ENCODE measurements around the gene LIPC. TPM values are rescaled to one million over a fixed set of nuclear protein-coding genes. Genes with fewer than 3 reads are reported as not detected.

The LIPC gene
- polyA plus RNA-seq, 1 donor (not counting 4 experiments of a cell fraction or from before 2014, with no cell fraction given): not detected

GRCh38 chr15:58460872-58461271 is 29.1 kb downstream of the LIPC start:
- H3K36me3 ChIP-seq (ENCODE audit: control insufficient read depth in 2 of 2, extremely low read depth in 1 of 2, insufficient read depth in 2 of 2, low read length in 2 of 2): peaks cover 0 to 1% of the 10 kb centered on the region in 2 experiments
- no peaks in the 10 kb centered on the region for H3K27me3 ChIP-seq (ENCODE audit: control insufficient read depth, extremely low read depth, insufficient read depth, low read length)
- no peak overlapping the region for H3K9ac ChIP-seq (ENCODE audit: control insufficient read depth, extremely low read depth, insufficient read depth, low read length)
- H3K79me2 ChIP-seq (ENCODE audit: control insufficient read depth, insufficient read depth, low read length): no peaks in the 10 kb centered on the region
- TF ChIP-seq EZH2 (IDR thresholded peaks at IDR 0.05; ENCODE audit: low read length) (no peak), CTCF (optimal IDR thresholded peaks at IDR 0.05 in 1 of 3, IDR thresholded peaks at IDR 0.05 in 1 of 3, conservative IDR thresholded peaks at IDR 0.05 in 1 of 3; ENCODE audit: extremely low read depth in 1 of 3, insufficient read depth in 2 of 3, low read length in 3 of 3) (no peak)
- no peak overlapping the region for H2AFZ ChIP-seq (ENCODE audit: control insufficient read depth, low read length)
- H3K4me2 ChIP-seq (ENCODE audit: control insufficient read depth, extremely low read depth, insufficient read depth, low read depth, low read length): no peak overlapping the region
- no peaks in the 10 kb centered on the region for H4K20me1 ChIP-seq (ENCODE audit: control insufficient read depth, extremely low read depth, insufficient read depth, low read length)
- no peak overlapping the region for H3K4me3 ChIP-seq (ENCODE audit: control insufficient read depth in 2 of 3, extremely low read depth in 1 of 3, insufficient read depth in 2 of 3, low read depth in 1 of 3, low read length in 3 of 3)
- no peaks in the 10 kb centered on the region for H3K9me3 ChIP-seq (ENCODE audit: control insufficient read depth, low read depth, low read length)
- no peak overlapping the region for H3K27ac ChIP-seq (ENCODE audit: control insufficient read depth, insufficient read depth, low read length)
- DNase-seq (ENCODE audit: low read depth, low spot score): no peak
- dilution Hi-C loops (cut with MboI; ENCODE audit: extremely low pct_ligation_motif_present, low sequenced_read_pairs): no loop called here
- peaks cover 24% of the 10 kb centered on the region for H3K4me1 ChIP-seq (ENCODE audit: control insufficient read depth, extremely low read depth, insufficient read depth, low read length)
- no peaks in the 10 kb centered on the region for H3K9me1 ChIP-seq (ENCODE audit: control insufficient read depth, extremely low read depth, insufficient read depth, low read length)
- no peak for FAIRE-seq

- TF ChIP-seq CTCF (optimal IDR thresholded peaks at IDR 0.05 in 1 of 3, IDR thresholded peaks at IDR 0.05 in 1 of 3, conservative IDR thresholded peaks at IDR 0.05 in 1 of 3; ENCODE audit: extremely low read depth in 1 of 3, insufficient read depth in 2 of 3, low read length in 3 of 3): no peak
- TF ChIP-seq EZH2 (IDR thresholded peaks at IDR 0.05; ENCODE audit: low read length): no peak
- Histone ChIP-seq H3K4me2 (ENCODE audit: control insufficient read depth, extremely low read depth, insufficient read depth, low read depth, low read length) (no peak overlapping the region), H3K9ac (ENCODE audit: control insufficient read depth, extremely low read depth, insufficient read depth, low read length) (no peak overlapping the region), H4K20me1 (ENCODE audit: control insufficient read depth, extremely low read depth, insufficient read depth, low read length) (no peaks in the 10 kb centered on the region), H3K9me3 (ENCODE audit: control insufficient read depth, low read depth, low read length) (no peaks in the 10 kb centered on the region), H3K4me1 (ENCODE audit: control insufficient read depth, extremely low read depth, insufficient read depth, low read length) (peaks cover 20% of the 10 kb centered on the region), H3K36me3 (ENCODE audit: control insufficient read depth in 2 of 2, extremely low read depth in 1 of 2, insufficient read depth in 2 of 2, low read length in 2 of 2) (peaks cover 0 to 4% of the 10 kb centered on the region in 2 experiments), H3K79me2 (ENCODE audit: control insufficient read depth, insufficient read depth, low read length) (no peaks in the 10 kb centered on the region), H2AFZ (ENCODE audit: control insufficient read depth, low read length) (no peak overlapping the region), H3K27me3 (ENCODE audit: control insufficient read depth, extremely low read depth, insufficient read depth, low read length) (no peaks in the 10 kb centered on the region), H3K9me1 (ENCODE audit: control insufficient read depth, extremely low read depth, insufficient read depth, low read length) (no peaks in the 10 kb centered on the region), H3K4me3 (ENCODE audit: control insufficient read depth in 2 of 3, extremely low read depth in 1 of 3, insufficient read depth in 2 of 3, low read depth in 1 of 3, low read length in 3 of 3) (no peak overlapping the region), H3K27ac (ENCODE audit: control insufficient read depth, insufficient read depth, low read length) (no peak overlapping the region)
- dilution Hi-C loops (cut with MboI; ENCODE audit: extremely low pct_ligation_motif_present, low sequenced_read_pairs): no loop called here
- DNase-seq (ENCODE audit: low read depth, low spot score): no peak
- peak; percentile 98 for FAIRE-seq
Measured at GRCh38 chr15:58462547-58462946, 30.8 kb downstream of the LIPC start.
